Esophagus muscularis mucosa (tissue), 3 donors: ENCODE measurements around the gene SMCO2.

Source experiments
- POLR2A ChIP-seq: fragments of 450-650 bp; IDR thresholded peaks from one replicate; pipeline ENCODE4 v1.6.1; 2017; ENCODE audit warnings: antibody characterized with exemption, moderate library complexity, mild to moderate bottlenecking, low read depth
- POLR2AphosphoS5 ChIP-seq, 2 donors: sonication (generic); formaldehyde crosslinking; IDR thresholded peaks; one replicate each; pipeline ENCODE4 v1.6.1; 2017; ENCODE audit warnings: antibody characterized with exemption in 2 of 2
- TF ChIP-seq, protein P1 (sequence below), 3 experiments: fragments of 200-600 bp in 2 of 3; fragments of 450-650 bp in 1 of 3; sonication (generic) in 2 of 3; IDR thresholded peaks; one replicate each; pipeline ENCODE4 v1.5.1; 2017 to 2019; ENCODE audit warnings: antibody characterized with exemption in 3 of 3, mild to moderate bottlenecking in 2 of 3, moderate library complexity in 1 of 3

DNA sequence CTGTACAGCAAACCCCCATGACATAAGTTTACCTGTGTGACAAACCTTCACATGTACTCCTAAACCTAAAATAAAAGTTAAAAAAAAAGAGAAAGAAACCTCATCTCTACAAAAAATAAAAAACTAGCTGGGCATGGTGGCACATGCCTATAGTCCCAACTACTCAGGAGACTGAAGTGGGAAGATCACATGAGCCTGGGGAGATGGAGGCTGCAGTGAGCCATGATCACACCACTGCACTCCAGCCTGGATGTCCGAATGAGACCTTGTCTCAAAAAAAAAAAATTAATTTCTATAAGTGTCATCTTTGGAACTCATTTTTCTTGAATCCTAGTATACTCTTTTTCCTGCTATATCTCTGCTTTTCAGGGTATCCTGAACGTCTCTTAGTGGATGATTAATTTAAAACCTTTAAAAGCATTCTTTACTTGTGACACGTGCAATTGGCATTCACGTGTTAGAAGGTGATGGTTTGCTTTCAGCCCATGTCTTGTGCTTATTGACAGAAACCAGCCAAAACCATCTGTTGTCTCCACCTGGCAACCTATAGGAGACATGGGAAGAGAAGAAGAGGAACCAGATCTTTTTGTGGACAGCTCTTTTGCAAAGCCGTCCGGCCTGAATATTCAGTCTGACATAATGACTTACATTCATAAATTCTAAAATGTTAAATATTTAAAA is 46.9 kb downstream of the SMCO2 start:
- TF ChIP-seq, protein P1, sequence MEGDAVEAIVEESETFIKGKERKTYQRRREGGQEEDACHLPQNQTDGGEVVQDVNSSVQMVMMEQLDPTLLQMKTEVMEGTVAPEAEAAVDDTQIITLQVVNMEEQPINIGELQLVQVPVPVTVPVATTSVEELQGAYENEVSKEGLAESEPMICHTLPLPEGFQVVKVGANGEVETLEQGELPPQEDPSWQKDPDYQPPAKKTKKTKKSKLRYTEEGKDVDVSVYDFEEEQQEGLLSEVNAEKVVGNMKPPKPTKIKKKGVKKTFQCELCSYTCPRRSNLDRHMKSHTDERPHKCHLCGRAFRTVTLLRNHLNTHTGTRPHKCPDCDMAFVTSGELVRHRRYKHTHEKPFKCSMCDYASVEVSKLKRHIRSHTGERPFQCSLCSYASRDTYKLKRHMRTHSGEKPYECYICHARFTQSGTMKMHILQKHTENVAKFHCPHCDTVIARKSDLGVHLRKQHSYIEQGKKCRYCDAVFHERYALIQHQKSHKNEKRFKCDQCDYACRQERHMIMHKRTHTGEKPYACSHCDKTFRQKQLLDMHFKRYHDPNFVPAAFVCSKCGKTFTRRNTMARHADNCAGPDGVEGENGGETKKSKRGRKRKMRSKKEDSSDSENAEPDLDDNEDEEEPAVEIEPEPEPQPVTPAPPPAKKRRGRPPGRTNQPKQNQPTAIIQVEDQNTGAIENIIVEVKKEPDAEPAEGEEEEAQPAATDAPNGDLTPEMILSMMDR (IDR thresholded peaks at IDR 0.05) = no peak
- TF ChIP-seq POLR2AphosphoS5 (IDR thresholded peaks at IDR 0.05) = no peak
- no peak for TF ChIP-seq POLR2A
